SU-DHL-6 (cell line): Measurements from ENCODE around the gene PRKAR1B.

Source experiments
- H2AFZ ChIP-seq: fragments of 200-600 bp; sonication (generic); 2 replicates; pipeline ENCODE4 v1.6.1; 2014; ENCODE audit warnings: low read depth, mild to moderate bottlenecking, moderate library complexity, mixed read lengths, antibody characterized with exemption, low read length; ENCODE audit not compliant: severe bottlenecking
- H3F3A ChIP-seq: fragments of 200-600 bp; shearing (Covaris generic); 2 replicates; pipeline ENCODE4 v1.6.0; 2016; ENCODE audit warnings: antibody characterized with exemption, mild to moderate bottlenecking; ENCODE audit not compliant: insufficient read depth
- H3K27ac ChIP-seq: fragments of 200-600 bp; sonication (generic); 2 replicates; pipeline ENCODE4 v1.5.1; 2016; ENCODE audit warnings: low read depth, mild to moderate bottlenecking, low read length, moderate library complexity, mixed read lengths
- H3K27me3 ChIP-seq: fragments of 200-600 bp; sonication (generic), shearing (Covaris generic); 2 replicates; pipeline ENCODE4 v1.6.0; 2014; ENCODE audit warnings: mild to moderate bottlenecking, low read length
- H3K36me3 ChIP-seq: fragments of 200-600 bp; sonication (generic); 2 replicates; pipeline ENCODE4 v1.6.1; 2014; ENCODE audit warnings: mild to moderate bottlenecking, low read length, mixed read lengths
- H3K4me2 ChIP-seq: fragments of 300-600, 200-600 bp; shearing (Covaris generic), sonication (generic); 2 replicates; pipeline ENCODE4 v1.6.0; 2014; ENCODE audit warnings: low read length, low read depth, mild to moderate bottlenecking; ENCODE audit not compliant: poor library complexity, severe bottlenecking
- H3K4me3 ChIP-seq: fragments of 200-600 bp; sonication (generic); 2 replicates; pipeline ENCODE4 v1.5.1; 2014; ENCODE audit warnings: antibody characterized with exemption, low read length, mild to moderate bottlenecking, mixed read lengths; ENCODE audit not compliant: insufficient read depth, poor library complexity, severe bottlenecking
- H3K79me2 ChIP-seq: fragments of 200-600 bp; sonication (generic); 2 replicates; pipeline ENCODE4 v1.6.1; 2014; ENCODE audit warnings: mild to moderate bottlenecking, low read length, moderate library complexity; ENCODE audit not compliant: insufficient read depth
- H3K9ac ChIP-seq: fragments of 200-600 bp; sonication (generic); 2 replicates; pipeline ENCODE4 v1.7.0; 2014; ENCODE audit warnings: mild to moderate bottlenecking, low read length
- H3K9me2 ChIP-seq: fragments of 200-600 bp; sonication (generic); replicated peaks from 2 replicates; pipeline ENCODE4 v1.6.1; 2014; ENCODE audit warnings: low read length; ENCODE audit not compliant: insufficient read depth
- H3K9me3 ChIP-seq: fragments of 200-600 bp; sonication (generic); 2 replicates; pipeline ENCODE4 v1.6.1; 2014; ENCODE audit warnings: low read length, mixed read lengths; ENCODE audit not compliant: insufficient read depth
- H4K20me1 ChIP-seq: fragments of 200-600 bp; sonication (generic); 2 replicates; pipeline ENCODE4 v1.6.1; 2014; ENCODE audit warnings: low read depth, mild to moderate bottlenecking, antibody characterized with exemption, low read length, moderate library complexity, mixed read lengths
- CTCF ChIP-seq: fragments of 200-600 bp; sonication (generic); IDR thresholded peaks from one replicate; pipeline ENCODE4 v1.5.1; 2017; ENCODE audit warnings: antibody characterized with exemption, mild to moderate bottlenecking, low read length, moderate library complexity; ENCODE audit not compliant: insufficient read depth, poor library complexity, severe bottlenecking
- EZH2phosphoT487 ChIP-seq: fragments of 200-600 bp; sonication (generic), shearing (Covaris generic); conservative IDR thresholded peaks from 2 replicates; pipeline ENCODE4 v1.6.1; 2018; ENCODE audit warnings: mild to moderate bottlenecking, antibody characterized with exemption, low read length, moderate library complexity, mixed read lengths

The PRKAR1B gene

GRCh38 chr7:672891-673290, 54.2 kb downstream of the PRKAR1B start:
- Histone ChIP-seq H3K9me3 (no peaks in the 10 kb centered on the region), H4K20me1 (no peaks in the 10 kb centered on the region)

GRCh38 chr7:671415-672042, 55.6 kb downstream of the PRKAR1B start:
- H3K27me3 ChIP-seq: no peaks in the 10 kb centered on the region
- H2AFZ ChIP-seq: no peak overlapping the region
- no peaks in the 10 kb centered on the region for H3K79me2 ChIP-seq
- 0 out of 2 replicates have a peak, but pooled peaks cover 3% of the 10 kb centered on the region for H3K36me3 ChIP-seq
- H4K20me1 ChIP-seq: no peaks in the 10 kb centered on the region
- no peaks in the 10 kb centered on the region for H3F3A ChIP-seq
- H3K4me2 ChIP-seq: no peak overlapping the region
- TF ChIP-seq CTCF (no peak), EZH2phosphoT487 (no peak)
- H3K4me3 ChIP-seq: no peak overlapping the region
- no peak overlapping the region for H3K9ac ChIP-seq
- H3K9me3 ChIP-seq: no peaks in the 10 kb centered on the region
- H3K9me2 ChIP-seq: no peaks in the 10 kb centered on the region
- H3K27ac ChIP-seq: no peak overlapping the region

More at GRCh38 chr7:672891-673290, 54.2 kb downstream of the PRKAR1B start:
- H3F3A ChIP-seq: no peaks in the 10 kb centered on the region
- H3K27ac ChIP-seq: no peak overlapping the region
- no peaks in the 10 kb centered on the region for H3K79me2 ChIP-seq
- no peak overlapping the region for H2AFZ ChIP-seq
- H3K27me3 ChIP-seq: no peaks in the 10 kb centered on the region
- no peak overlapping the region for H3K4me3 ChIP-seq
- TF ChIP-seq EZH2phosphoT487 (no peak), CTCF (no peak)
- no peak overlapping the region for H3K9ac ChIP-seq
- H3K4me2 ChIP-seq: no peak overlapping the region
- 0 out of 2 replicates have a peak, but pooled peaks cover 3% of the 10 kb centered on the region for H3K36me3 ChIP-seq
- no peaks in the 10 kb centered on the region for H3K9me2 ChIP-seq

- Histone ChIP-seq H3K36me3 (0 out of 2 replicates have a peak, but pooled peaks cover 3% of the 10 kb centered on the region), H3K27ac (no peak overlapping the region), H2AFZ (no peak overlapping the region), H4K20me1 (no peaks in the 10 kb centered on the region), H3K4me2 (no peak overlapping the region), H3K9me3 (no peaks in the 10 kb centered on the region), H3K27me3 (no peaks in the 10 kb centered on the region), H3K79me2 (no peaks in the 10 kb centered on the region), H3K9ac (no peak overlapping the region), H3F3A (no peaks in the 10 kb centered on the region), H3K9me2 (no peaks in the 10 kb centered on the region), H3K4me3 (no peak overlapping the region)
- TF ChIP-seq CTCF: no peak
- TF ChIP-seq EZH2phosphoT487: no peak
These were observed 56.3 kb downstream of the PRKAR1B start for GRCh38 chr7:670501-671390.
